Measurements from ENCODE around the gene MBNL1. TPM values are rescaled to one million over a fixed set of nuclear protein-coding genes. Genes with fewer than 3 reads are reported as not detected.
A peak's percentile ranks its signal among the peaks of the same experiment; 100 is the strongest.

Gene MBNL1
- total and polyA plus RNA-seq, 7 experiments from 2014 or later: 371 to 675 (median 497) TPM

GRCh38 chr3:152305075-152305474 lies 36.3 kb downstream of the MBNL1 start:
- intact Hi-C loops (cut with micrococcal nuclease): loop anchor here in 1 of 2 donors (1.0 to 2.0 kb wide), 2 partner anchors 8 to 14 kb away; no protein-coding TSS in a partner anchor
- DNase-seq: no peak
- Mint-ChIP-seq H3K9me3 (no peaks in the 10 kb centered on the region), H3K4me1 (peaks cover 52 to 100% (median 92%) of the 10 kb centered on the region in 7 donors), H3K27ac (peak overlapping the region in 6 of 9 donors; percentile 51 to 77 (median 64)), H3K36me3 (peaks cover 0 to 32% (median 13%) of the 10 kb centered on the region in 5 donors), H3K4me3 (peak overlapping the region in 7 of 10 donors; percentile 41 to 58 (median 47)), H3K27me3 (no peaks in the 10 kb centered on the region)
- CTCF ChIA-PET: interaction anchor here (0.6 to 1.5 kb wide), 5 partner anchors 13 to 234 kb away, joined by 3 to 4 read pairs (median 3); no protein-coding TSS in a partner anchor
- H3K9me3 ChIP-seq (ENCODE audit: control insufficient read depth in 2 of 3, low read length in 3 of 3): no peaks in the 10 kb centered on the region
- peak overlapping the region; percentile 53 for H3K27ac ChIP-seq (ENCODE audit: low read depth, low read length)
- POLR2A ChIA-PET: interaction anchor here (0.6 to 2.0 kb wide), 16 partner anchors 9 to 981 kb away, joined by 3 to 5 read pairs (median 3); partner anchors contain the start of gene MBNL1
- ATAC-seq: no peak
- peaks cover 3 to 10% (median 9%) of the 10 kb centered on the region in 3 experiments for H3K36me3 ChIP-seq (ENCODE audit: control insufficient read depth in 2 of 3, insufficient read depth in 3 of 3, low read length in 3 of 3)
- no peaks in the 10 kb centered on the region for H3K27me3 ChIP-seq (ENCODE audit: control insufficient read depth in 2 of 2, insufficient read depth in 2 of 2, low read length in 2 of 2)
- H3K4me1 ChIP-seq (ENCODE audit: control insufficient read depth in 2 of 2, insufficient read depth in 2 of 2, low read length in 2 of 2): peaks cover 80 to 87% of the 10 kb centered on the region in 2 donors
- H3K4me3 ChIP-seq (ENCODE audit: low read length): no peak overlapping the region

GRCh38 chr3:152307829-152308474 lies 39.2 kb downstream of the MBNL1 start:
- H3K27ac ChIP-seq (ENCODE audit: low read depth, low read length): peak overlapping the region; percentile 56
- no peak overlapping the region for H3K4me3 ChIP-seq (ENCODE audit: low read length)
- peaks cover 58 to 68% of the 10 kb centered on the region in 2 donors for H3K4me1 ChIP-seq (ENCODE audit: control insufficient read depth in 2 of 2, insufficient read depth in 2 of 2, low read length in 2 of 2)
- Mint-ChIP-seq H3K4me1 (peaks cover 31 to 89% (median 82%) of the 10 kb centered on the region in 7 donors), H3K9me3 (no peaks in the 10 kb centered on the region), H3K4me3 (peak overlapping the region in 7 of 10 donors; percentile 29 to 69 (median 57)), H3K36me3 (peaks cover 0 to 29% (median 13%) of the 10 kb centered on the region in 5 donors), H3K27ac (peak overlapping the region in 8 of 9 donors; percentile 46 to 88 (median 80)), H3K27me3 (no peaks in the 10 kb centered on the region)
- intact Hi-C loops (cut with micrococcal nuclease): loop anchor here in 1 of 2 donors (1.0 kb wide), 1 partner anchor 9 kb away; no protein-coding TSS in a partner anchor
- no peaks in the 10 kb centered on the region for H3K9me3 ChIP-seq (ENCODE audit: control insufficient read depth in 2 of 3, low read length in 3 of 3)
- no peak for DNase-seq
- H3K36me3 ChIP-seq (ENCODE audit: control insufficient read depth in 2 of 3, insufficient read depth in 3 of 3, low read length in 3 of 3): peaks cover 0 to 12% (median 3%) of the 10 kb centered on the region in 3 experiments
- H3K27me3 ChIP-seq (ENCODE audit: control insufficient read depth in 2 of 2, insufficient read depth in 2 of 2, low read length in 2 of 2): no peaks in the 10 kb centered on the region
- ChIA-PET POLR2A (interaction anchor here (0.7 to 1.1 kb wide), 3 partner anchors 21 to 120 kb away, joined by 3 read pairs; partner anchors contain the start of gene MBNL1), CTCF (no interaction called here)
- ATAC-seq: no peak

GRCh38 chr3:152308475-152308844 lies 39.7 kb downstream of the MBNL1 start:
- Histone ChIP-seq H3K36me3 (ENCODE audit: control insufficient read depth in 2 of 3, insufficient read depth in 3 of 3, low read length in 3 of 3) (peaks cover 3 to 12% (median 3%) of the 10 kb centered on the region in 3 experiments), H3K4me1 (ENCODE audit: control insufficient read depth in 2 of 2, insufficient read depth in 2 of 2, low read length in 2 of 2) (peaks cover 53 to 66% of the 10 kb centered on the region in 2 donors), H3K27me3 (ENCODE audit: control insufficient read depth in 2 of 2, insufficient read depth in 2 of 2, low read length in 2 of 2) (no peaks in the 10 kb centered on the region), H3K4me3 (ENCODE audit: low read length) (no peak overlapping the region), H3K9me3 (ENCODE audit: control insufficient read depth in 2 of 3, low read length in 3 of 3) (no peaks in the 10 kb centered on the region), H3K27ac (ENCODE audit: low read depth, low read length) (peak overlapping the region; percentile 56)
- H3K4me1 Mint-ChIP-seq: peaks cover 26 to 89% (median 81%) of the 10 kb centered on the region in 7 donors
- ATAC-seq: no peak
- CTCF ChIA-PET: no interaction called here
- H3K9me3 Mint-ChIP-seq: no peaks in the 10 kb centered on the region
- POLR2A ChIA-PET: interaction anchor here (0.7 to 1.1 kb wide), 2 partner anchors 20 to 40 kb away, joined by 3 read pairs; partner anchors contain the start of gene MBNL1
- no peaks in the 10 kb centered on the region for H3K27me3 Mint-ChIP-seq
- H3K27ac Mint-ChIP-seq: peak overlapping the region; percentile 46 to 88 (median 79)
- intact Hi-C loops (cut with micrococcal nuclease): no loop called here
- H3K36me3 Mint-ChIP-seq: peaks cover 0 to 33% (median 14%) of the 10 kb centered on the region in 5 donors
- peak overlapping the region in 9 of 10 donors; percentile 29 to 68 (median 47) for H3K4me3 Mint-ChIP-seq
- DNase-seq: no peak

- ChIA-PET POLR2A (interaction anchor here (1.2 to 1.5 kb wide), 3 partner anchors 8 to 92 kb away, joined by 4 to 5 read pairs (median 4); no protein-coding TSS in a partner anchor), CTCF (interaction anchor here (0.6 to 1.0 kb wide), 2 partner anchors 35 to 124 kb away, joined by 3 read pairs; no protein-coding TSS in a partner anchor)
- H3K27ac Mint-ChIP-seq: peak overlapping the region in 8 of 9 donors; percentile 46 to 88 (median 80)
- intact Hi-C loops (cut with micrococcal nuclease): no loop called here
- no peaks in the 10 kb centered on the region for H3K9me3 Mint-ChIP-seq
- Histone ChIP-seq H3K36me3 (ENCODE audit: control insufficient read depth in 2 of 3, insufficient read depth in 3 of 3, low read length in 3 of 3) (peaks cover 3 to 15% (median 4%) of the 10 kb centered on the region in 3 experiments), H3K4me3 (ENCODE audit: low read length) (no peak overlapping the region), H3K27me3 (ENCODE audit: control insufficient read depth in 2 of 2, insufficient read depth in 2 of 2, low read length in 2 of 2) (no peaks in the 10 kb centered on the region), H3K9me3 (ENCODE audit: control insufficient read depth in 2 of 3, low read length in 3 of 3) (no peaks in the 10 kb centered on the region), H3K4me1 (ENCODE audit: control insufficient read depth in 2 of 2, insufficient read depth in 2 of 2, low read length in 2 of 2) (peaks cover 49 to 65% of the 10 kb centered on the region in 2 donors), H3K27ac (ENCODE audit: low read depth, low read length) (peak overlapping the region; percentile 56)
- H3K36me3 Mint-ChIP-seq: peaks cover 0 to 34% (median 15%) of the 10 kb centered on the region in 5 donors
- DNase-seq (no peak), ATAC-seq (no peak)
- peaks cover 25 to 89% (median 83%) of the 10 kb centered on the region in 7 donors for H3K4me1 Mint-ChIP-seq
- no peaks in the 10 kb centered on the region for H3K27me3 Mint-ChIP-seq
- peak overlapping the region in 8 of 10 donors; percentile 21 to 68 (median 48) for H3K4me3 Mint-ChIP-seq
Measured at GRCh38 chr3:152309031-152309430, 40.3 kb downstream of the MBNL1 start.

- H3K4me1 Mint-ChIP-seq: peaks cover 31 to 89% (median 83%) of the 10 kb centered on the region in 7 donors
- H3K4me3 ChIP-seq (ENCODE audit: low read length): no peak overlapping the region
- ATAC-seq (peak; percentile 69), DNase-seq (peak in 3 of 9 donors; percentile 14 to 31 (median 27))
- peaks cover 0 to 41% (median 17%) of the 10 kb centered on the region in 5 donors for H3K36me3 Mint-ChIP-seq
- H3K27me3 Mint-ChIP-seq: no peaks in the 10 kb centered on the region
- ChIA-PET POLR2A (interaction anchor here (1.1 to 1.5 kb wide), 6 partner anchors 9 to 92 kb away, joined by 3 to 9 read pairs (median 4); partner anchors contain the start of gene MBNL1), CTCF (interaction anchor here (0.6 to 1.1 kb wide), 3 partner anchors 36 to 126 kb away, joined by 3 to 7 read pairs (median 3); no protein-coding TSS in a partner anchor)
- no peaks in the 10 kb centered on the region for H3K9me3 Mint-ChIP-seq
- no peaks in the 10 kb centered on the region for H3K27me3 ChIP-seq (ENCODE audit: control insufficient read depth in 2 of 2, insufficient read depth in 2 of 2, low read length in 2 of 2)
- no peaks in the 10 kb centered on the region for H3K9me3 ChIP-seq (ENCODE audit: control insufficient read depth in 2 of 3, low read length in 3 of 3)
- intact Hi-C loops (cut with micrococcal nuclease): loop anchor here (1.0 kb wide), 3 partner anchors 7 to 11 kb away; no protein-coding TSS in a partner anchor
- H3K36me3 ChIP-seq (ENCODE audit: control insufficient read depth in 2 of 3, insufficient read depth in 3 of 3, low read length in 3 of 3): peaks cover 3 to 15% (median 4%) of the 10 kb centered on the region in 3 experiments
- peak overlapping the region in 8 of 10 donors; percentile 9 to 57 (median 30) for H3K4me3 Mint-ChIP-seq
- peak overlapping the region; percentile 15 to 88 (median 66) for H3K27ac Mint-ChIP-seq
- H3K4me1 ChIP-seq (ENCODE audit: control insufficient read depth in 2 of 2, insufficient read depth in 2 of 2, low read length in 2 of 2): peaks cover 50 to 68% of the 10 kb centered on the region in 2 donors
- peak overlapping the region; percentile 56 for H3K27ac ChIP-seq (ENCODE audit: low read depth, low read length)
Measured at GRCh38 chr3:152309535-152310307, 41.0 kb downstream of the MBNL1 start.

Measured in naive thymus-derived CD4-positive, alpha-beta T cell (primary cell).